Nephron progenitor cell (in vitro differentiated cells): Measurements from ENCODE around the gene JAGN1.

Experiments
- DNase-seq: peaks from one replicate; pipeline ENCODE4 v3.0.0; 2021
- H3K27ac Mint-ChIP-seq: 2 replicates; pipeline ENCODE4 v1.8.0; 2021; ENCODE audit warnings: mild to moderate bottlenecking, moderate library complexity, mixed read lengths
- H3K27me3 Mint-ChIP-seq: 2 replicates; pipeline ENCODE4 v1.8.0; 2021; ENCODE audit warnings: mild to moderate bottlenecking, low read depth, mixed read lengths; ENCODE audit not compliant: poor library complexity
- H3K36me3 Mint-ChIP-seq: 2 replicates; pipeline ENCODE4 v1.8.0; 2021; ENCODE audit warnings: low read depth, mixed read lengths
- H3K4me1 Mint-ChIP-seq: 2 replicates; pipeline ENCODE4 v1.8.0; 2021; ENCODE audit warnings: mixed read lengths
- H3K4me3 Mint-ChIP-seq: 2 replicates; pipeline ENCODE4 v1.8.0; 2021; ENCODE audit warnings: mild to moderate bottlenecking, moderate library complexity, mixed read lengths
- H3K9me3 Mint-ChIP-seq: 2 replicates; pipeline ENCODE4 v1.8.0; 2021; ENCODE audit warnings: mild to moderate bottlenecking, moderate library complexity, mixed read lengths
- CTCF ChIP-seq: fragments of 200-600 bp; sonication (generic); IDR thresholded peaks from 2 replicates; pipeline ENCODE4 v1.5.0; 2021; ENCODE audit warnings: antibody characterized with exemption

JAGN1 gene

GRCh38 chr3:9901967-9902366 lies 11.6 kb downstream of the JAGN1 start:
- Mint-ChIP-seq H3K4me1 (peaks cover 5% of the 10 kb centered on the region), H3K27me3 (peaks cover 3% of the 10 kb centered on the region), H3K4me3 (no peak overlapping the region)

GRCh38 chr3:9902372-9903237 lies 12.2 kb downstream of the JAGN1 start, which contains the start of gene IL17RE:
TSS of gene IL17RE (plus strand) at chr3:9902848. CDS start at chr3:9902933, 85 bp downstream.
- TF ChIP-seq CTCF: no peak
- peak within 1 kb of the TSS; percentile 36 for H3K27ac Mint-ChIP-seq
- peaks cover 3% of the 10 kb centered on the region for H3K27me3 Mint-ChIP-seq
- no peak within 1 kb of the TSS for H3K4me3 Mint-ChIP-seq
- no peaks in the 10 kb centered on the region for H3K9me3 Mint-ChIP-seq
- peaks cover 5% of the 10 kb centered on the region for H3K4me1 Mint-ChIP-seq
- no peak for DNase-seq
- no peaks in the 10 kb centered on the region for H3K36me3 Mint-ChIP-seq

More at GRCh38 chr3:9901967-9902366, 11.6 kb downstream of the JAGN1 start:
- no peak for TF ChIP-seq CTCF
- no peaks in the 10 kb centered on the region for H3K9me3 Mint-ChIP-seq
- no peaks in the 10 kb centered on the region for H3K36me3 Mint-ChIP-seq
- no peak for DNase-seq
- no peak overlapping the region for H3K27ac Mint-ChIP-seq

- no peak overlapping the region for H3K4me3 Mint-ChIP-seq
- no peaks in the 10 kb centered on the region for H3K9me3 Mint-ChIP-seq
- H3K36me3 Mint-ChIP-seq: no peaks in the 10 kb centered on the region
- peaks cover 3% of the 10 kb centered on the region for H3K27me3 Mint-ChIP-seq
- DNase-seq: no peak
- TF ChIP-seq CTCF: no peak
- H3K4me1 Mint-ChIP-seq: peaks cover 2% of the 10 kb centered on the region
- no peak overlapping the region for H3K27ac Mint-ChIP-seq
Observed at GRCh38 chr3:9903238-9903624, 12.8 kb downstream of the JAGN1 start.

GRCh38 chr3:9903904-9904303 lies 13.5 kb downstream of the JAGN1 start:
- Mint-ChIP-seq H3K4me1 (no peaks in the 10 kb centered on the region), H3K4me3 (no peak overlapping the region), H3K27ac (peak overlapping the region; percentile 36), H3K27me3 (peaks cover 3% of the 10 kb centered on the region), H3K36me3 (no peaks in the 10 kb centered on the region), H3K9me3 (no peaks in the 10 kb centered on the region)
- no peak for TF ChIP-seq CTCF
- no peak for DNase-seq

GRCh38 chr3:9906480-9906879 lies 16.1 kb downstream of the JAGN1 start:
- Mint-ChIP-seq H3K4me1 (peaks cover 12% of the 10 kb centered on the region), H3K27me3 (no peaks in the 10 kb centered on the region), H3K4me3 (no peak overlapping the region), H3K36me3 (no peaks in the 10 kb centered on the region), H3K9me3 (no peaks in the 10 kb centered on the region), H3K27ac (no peak overlapping the region)
- no peak for DNase-seq
- TF ChIP-seq CTCF: no peak

- H3K4me3 Mint-ChIP-seq: no peak overlapping the region
- H3K27me3 Mint-ChIP-seq: no peaks in the 10 kb centered on the region
- H3K27ac Mint-ChIP-seq: no peak overlapping the region
- no peak for TF ChIP-seq CTCF
- H3K4me1 Mint-ChIP-seq: peaks cover 20% of the 10 kb centered on the region
- H3K9me3 Mint-ChIP-seq: no peaks in the 10 kb centered on the region
- no peaks in the 10 kb centered on the region for H3K36me3 Mint-ChIP-seq
- no peak for DNase-seq
Observed at GRCh38 chr3:9908286-9908685, 17.9 kb downstream of the JAGN1 start.
